Measurements from ENCODE around the gene DCC. TPM values are rescaled to one million over a fixed set of nuclear protein-coding genes. Genes with fewer than 3 reads are reported as not detected.

The DCC gene
- total RNA-seq, 1 experiment from 2014 or later = not detected

DNA sequence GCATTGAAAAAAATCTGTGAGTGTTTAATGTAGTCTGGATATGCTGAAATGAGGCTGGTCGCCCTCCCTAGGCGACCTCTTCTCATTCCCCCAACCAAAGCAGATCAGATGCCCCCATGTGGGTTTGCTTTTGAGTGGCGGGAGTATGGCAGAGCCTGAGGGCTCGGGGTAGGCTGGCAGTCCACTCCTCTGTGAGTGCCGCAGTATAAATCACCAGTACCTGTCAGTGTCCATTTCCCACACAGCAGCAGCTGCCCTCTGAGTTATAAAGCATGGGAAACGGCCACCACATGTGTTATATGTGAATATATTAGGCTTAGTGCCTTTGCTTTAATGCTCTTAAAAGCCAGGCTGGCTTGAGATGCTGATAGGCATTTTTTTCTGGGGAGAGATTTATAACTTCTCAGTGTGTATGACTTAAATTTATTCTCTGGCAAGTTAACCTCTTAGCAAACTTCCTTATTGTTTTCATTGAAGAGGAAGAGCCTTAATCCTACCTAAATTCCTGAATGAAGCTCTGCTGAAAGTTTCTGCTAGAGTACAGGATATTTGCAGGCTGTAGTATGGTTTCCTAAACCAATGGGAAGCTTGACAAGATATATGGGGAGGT lies 3.8 kb downstream of the DCC start:
- DNase-seq (ENCODE audit: low read depth, low spot score) (no peak), ATAC-seq (no peak)
- Histone ChIP-seq H3K4me2 (ENCODE audit: low read length) (no peak overlapping the region), H3K79me2 (ENCODE audit: insufficient read depth, low read length) (no peaks in the 10 kb centered on the region), H3K27me3 (ENCODE audit: insufficient read depth, low read length) (no peaks in the 10 kb centered on the region), H4K20me1 (ENCODE audit: insufficient read depth) (no peaks in the 10 kb centered on the region), H3K9me2 (ENCODE audit: insufficient read depth) (no peaks in the 10 kb centered on the region), H3K9me3 (ENCODE audit: control insufficient read depth in 1 of 2, insufficient read depth in 1 of 2, low read depth in 1 of 2, low read length in 2 of 2) (peaks cover 0 to 10% of the 10 kb centered on the region in 2 experiments; a peak in 2 of 4 replicates), H3K4me3 (replicated peaks in 1 of 2; ENCODE audit: low read depth in 1 of 2, low read length in 2 of 2) (no peak overlapping the region), H3K4me1 (ENCODE audit: control insufficient read depth in 1 of 2, insufficient read depth in 2 of 2, low read length in 2 of 2) (no peaks in the 10 kb centered on the region), H3K9ac (ENCODE audit: low read length) (no peak overlapping the region), H2AFZ (ENCODE audit: low read depth, low read length, poor library complexity, severe bottlenecking) (no peak overlapping the region), H3K27ac (ENCODE audit: low read depth, low read length) (no peak overlapping the region), H3K36me3 (ENCODE audit: control insufficient read depth in 1 of 2, insufficient read depth in 2 of 2, low read length in 2 of 2) (no peaks in the 10 kb centered on the region)
- no peak for TF ChIP-seq ZFX (IDR thresholded peaks at IDR 0.05)
- no peak for TF ChIP-seq EGR1 (IDR thresholded peaks at IDR 0.05; ENCODE audit: low read depth)
- no peak for TF ChIP-seq YY1 (IDR thresholded peaks at IDR 0.05; ENCODE audit: extremely low read depth, insufficient replicate concordance, low read depth, low read length)
- TF ChIP-seq, protein P1, sequence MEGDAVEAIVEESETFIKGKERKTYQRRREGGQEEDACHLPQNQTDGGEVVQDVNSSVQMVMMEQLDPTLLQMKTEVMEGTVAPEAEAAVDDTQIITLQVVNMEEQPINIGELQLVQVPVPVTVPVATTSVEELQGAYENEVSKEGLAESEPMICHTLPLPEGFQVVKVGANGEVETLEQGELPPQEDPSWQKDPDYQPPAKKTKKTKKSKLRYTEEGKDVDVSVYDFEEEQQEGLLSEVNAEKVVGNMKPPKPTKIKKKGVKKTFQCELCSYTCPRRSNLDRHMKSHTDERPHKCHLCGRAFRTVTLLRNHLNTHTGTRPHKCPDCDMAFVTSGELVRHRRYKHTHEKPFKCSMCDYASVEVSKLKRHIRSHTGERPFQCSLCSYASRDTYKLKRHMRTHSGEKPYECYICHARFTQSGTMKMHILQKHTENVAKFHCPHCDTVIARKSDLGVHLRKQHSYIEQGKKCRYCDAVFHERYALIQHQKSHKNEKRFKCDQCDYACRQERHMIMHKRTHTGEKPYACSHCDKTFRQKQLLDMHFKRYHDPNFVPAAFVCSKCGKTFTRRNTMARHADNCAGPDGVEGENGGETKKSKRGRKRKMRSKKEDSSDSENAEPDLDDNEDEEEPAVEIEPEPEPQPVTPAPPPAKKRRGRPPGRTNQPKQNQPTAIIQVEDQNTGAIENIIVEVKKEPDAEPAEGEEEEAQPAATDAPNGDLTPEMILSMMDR (IDR thresholded peaks at IDR 0.05 in 2 of 3, conservative IDR thresholded peaks at IDR 0.05 in 1 of 3; ENCODE audit: borderline replicate concordance in 1 of 3, insufficient read depth in 1 of 3, low read depth in 2 of 3, low read length in 2 of 3) = no peak
- TF ChIP-seq JUND (IDR thresholded peaks at IDR 0.05) = no peak
- TF ChIP-seq, protein P2, sequence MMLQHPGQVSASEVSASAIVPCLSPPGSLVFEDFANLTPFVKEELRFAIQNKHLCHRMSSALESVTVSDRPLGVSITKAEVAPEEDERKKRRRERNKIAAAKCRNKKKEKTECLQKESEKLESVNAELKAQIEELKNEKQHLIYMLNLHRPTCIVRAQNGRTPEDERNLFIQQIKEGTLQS (IDR thresholded peaks at IDR 0.05) = no peak
- TF ChIP-seq FOSL1 (IDR thresholded peaks at IDR 0.05; ENCODE audit: low read depth) = no peak
- TF ChIP-seq, protein P3, sequence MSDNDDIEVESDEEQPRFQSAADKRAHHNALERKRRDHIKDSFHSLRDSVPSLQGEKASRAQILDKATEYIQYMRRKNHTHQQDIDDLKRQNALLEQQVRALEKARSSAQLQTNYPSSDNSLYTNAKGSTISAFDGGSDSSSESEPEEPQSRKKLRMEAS (IDR thresholded peaks at IDR 0.05) = no peak
- TF ChIP-seq RAD21 (IDR thresholded peaks at IDR 0.05; ENCODE audit: low read depth) = no peak
- no peak for TF ChIP-seq EZH2 (IDR thresholded peaks at IDR 0.05)
- no TSS peak for BruUV-seq (replicated peaks)
- RAD21 ChIA-PET (ENCODE audit: low non-redundant PET in 1 of 2, low total read pairs in 2 of 2, uncharacterized antibody in 2 of 2, unreplicated experiment in 2 of 2) = no interaction called here
- intact Hi-C loops (cut with micrococcal nuclease) = no loop called here
- POLR2A ChIA-PET = no interaction called here
- CTCF ChIA-PET = no interaction called here

All from HCT116 (cell line).